Panc1 (cell line): ENCODE data around the gene SH3D21. TPM values are rescaled to one million over a fixed set of nuclear protein-coding genes. Genes with fewer than 3 reads are reported as not detected.

ENCODE experiments used
- ATAC-seq: fragments of 200-7000 bp; cut with Tn5 transposase; 2 replicates; pipeline ENCODE4 v1.9.1; 2020; ENCODE audit warnings: mild to moderate bottlenecking, moderate library complexity
- BruUV-seq: library from RNA; stranded (reverse); fragments of 400-500 nt; replicated peaks from 2 replicates; lab custom pipeline; 2021; lab: Mats Ljungman, UMichigan
- CTCF ChIA-PET: fragments of 300-600 bp; sonication (Branson Sonifier 250); formaldehyde crosslinking; loops from one replicate; lab custom pipeline; 2022; ENCODE audit warnings: antibody characterized with exemption; lab: Charles Lee
- POLR2A ChIA-PET: fragments of 300-600 bp; sonication (Branson Sonifier 250); formaldehyde crosslinking; loops from one replicate; lab custom pipeline; 2022; ENCODE audit warnings: antibody characterized with exemption; lab: Charles Lee
- DNase-seq: peaks from one replicate; pipeline ENCODE4 v3.0.0-alpha.2; 2010; ENCODE audit warnings: low read depth, low spot score
- H3K27ac ChIP-seq: 2 replicates; pipeline ENCODE4 v1.5.1; 2011; ENCODE audit warnings: mild to moderate bottlenecking, low read length, inconsistent platforms
- H3K27me3 ChIP-seq: fragments of 200-500 bp; sonication (Bioruptor generic); 2 replicates; pipeline ENCODE4 v1.6.0; 2014; ENCODE audit warnings: low read length, inconsistent platforms; ENCODE audit not compliant: control insufficient read depth, insufficient read depth
- H3K36me3 ChIP-seq: fragments of 200-500 bp; sonication (Bioruptor generic); 2 replicates; pipeline ENCODE4 v1.5.1; 2014; ENCODE audit warnings: inconsistent platforms, mild to moderate bottlenecking, low read length, moderate library complexity; ENCODE audit not compliant: control insufficient read depth, insufficient read depth
- H3K4me1 ChIP-seq: 2 replicates; pipeline ENCODE4 v1.5.1; 2011; ENCODE audit warnings: inconsistent platforms, mild to moderate bottlenecking, low read length, moderate library complexity; ENCODE audit not compliant: control insufficient read depth, insufficient read depth
- H3K4me3 ChIP-seq, 2 experiments: 2 replicates each; pipeline ENCODE4 v1.5.1; 2011 to 2012; ENCODE audit warnings: low read depth in 2 of 2, low read length in 2 of 2, mild to moderate bottlenecking in 2 of 2, inconsistent platforms in 1 of 2, moderate library complexity in 1 of 2
- H3K9me3 ChIP-seq: fragments of 200-500 bp; sonication (Bioruptor generic); 2 replicates; pipeline ENCODE4 v1.5.1; 2014; ENCODE audit warnings: low read depth, mild to moderate bottlenecking, inconsistent platforms, low read length, moderate library complexity; ENCODE audit not compliant: control insufficient read depth, insufficient read depth
- POLR2AphosphoS5 ChIP-seq: IDR thresholded peaks from 2 replicates; pipeline ENCODE4 v1.6.1; 2012; ENCODE audit warnings: mild to moderate bottlenecking, low read depth, low read length, moderate library complexity
- SIN3A ChIP-seq: IDR thresholded peaks from 2 replicates; pipeline ENCODE4 v1.6.1; 2012; ENCODE audit warnings: low read depth, mild to moderate bottlenecking, low read length, moderate library complexity, borderline replicate concordance; ENCODE audit not compliant: insufficient read depth
- TCF7L2 ChIP-seq: IDR thresholded peaks from 2 replicates; pipeline ENCODE4 v1.6.1; 2011; ENCODE audit warnings: mild to moderate bottlenecking, low read depth, low read length, inconsistent platforms
- in situ Hi-C: cut with HindIII; loops from 2 replicates; pipeline ENCODE4 v1.10.0; 2016; ENCODE audit warnings: low sequenced_read_pairs, low pct_unique_long_range_greater_than_20kb
- intact Hi-C: fragments of 100-400 bp; cut with micrococcal nuclease; formaldehyde crosslinking; loops from one replicate; pipeline ENCODE4 v1.10.0; 2022; ENCODE audit not compliant: unreplicated experiment
- total RNA-seq: library from RNA; stranded (reverse); gene quantifications from one replicate; pipeline ENCODE4 v1.2.1, GENCODE V29; 2021; ENCODE audit not compliant: unreplicated experiment
- TF ChIP-seq, protein P1 (sequence below): fragments of 450-650 bp; IDR thresholded peaks from 2 replicates; pipeline ENCODE4 v1.5.1; 2017; ENCODE audit warnings: mild to moderate bottlenecking
- TF ChIP-seq, protein P2 (sequence below), 2 experiments: IDR thresholded peaks; 2 replicates each; pipeline ENCODE4 v1.6.1; 2011 to 2012; ENCODE audit warnings: low read depth in 2 of 2, control low read depth in 1 of 2, low read length in 1 of 2, mild to moderate bottlenecking in 1 of 2, moderate library complexity in 1 of 2; ENCODE audit not compliant: insufficient read depth in 1 of 2

Gene SH3D21
- total RNA-seq, 1 experiment from 2014 or later: 18.9 TPM

DNA sequence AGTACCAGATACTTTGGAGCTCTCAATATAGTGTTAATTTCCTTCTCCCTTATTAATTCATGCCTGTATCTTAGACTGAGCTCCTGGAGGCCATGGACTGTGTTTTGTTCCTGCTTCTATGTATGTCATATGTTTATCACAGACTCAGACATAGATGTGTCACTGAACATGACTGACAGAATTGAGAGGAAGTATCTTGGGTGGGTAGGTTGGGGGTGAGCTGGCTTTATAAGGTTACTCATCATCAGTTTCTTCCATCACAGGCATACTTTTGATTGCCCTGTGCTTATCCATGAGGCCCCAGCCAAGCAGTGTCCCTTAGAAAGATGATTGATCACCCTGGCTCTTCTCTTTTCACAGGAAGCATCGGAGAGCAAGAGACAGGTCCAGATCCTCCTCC lies 5.6 kb upstream of the SH3D21 start:
- intact Hi-C loops: no loop called here
- Histone ChIP-seq H3K4me3 (no peak overlapping the region), H3K4me1 (peaks cover 13% of the 10 kb centered on the region), H3K27me3 (no peaks in the 10 kb centered on the region), H3K36me3 (peaks cover 30% of the 10 kb centered on the region), H3K27ac (no peak overlapping the region), H3K9me3 (no peaks in the 10 kb centered on the region)
- ATAC-seq: no peak
- DNase-seq: no peak
- ChIA-PET POLR2A (no interaction called here), CTCF (interaction anchor here (0.6 to 0.7 kb wide), 2 partner anchors 99 to 151 kb away, joined by 3 to 5 read pairs; partner anchors contain the start of gene TRAPPC3)
- no TSS peak for BruUV-seq
- TF ChIP-seq TCF7L2 (no peak), SIN3A (no peak), POLR2AphosphoS5 (no peak)
- TF ChIP-seq, protein P1, sequence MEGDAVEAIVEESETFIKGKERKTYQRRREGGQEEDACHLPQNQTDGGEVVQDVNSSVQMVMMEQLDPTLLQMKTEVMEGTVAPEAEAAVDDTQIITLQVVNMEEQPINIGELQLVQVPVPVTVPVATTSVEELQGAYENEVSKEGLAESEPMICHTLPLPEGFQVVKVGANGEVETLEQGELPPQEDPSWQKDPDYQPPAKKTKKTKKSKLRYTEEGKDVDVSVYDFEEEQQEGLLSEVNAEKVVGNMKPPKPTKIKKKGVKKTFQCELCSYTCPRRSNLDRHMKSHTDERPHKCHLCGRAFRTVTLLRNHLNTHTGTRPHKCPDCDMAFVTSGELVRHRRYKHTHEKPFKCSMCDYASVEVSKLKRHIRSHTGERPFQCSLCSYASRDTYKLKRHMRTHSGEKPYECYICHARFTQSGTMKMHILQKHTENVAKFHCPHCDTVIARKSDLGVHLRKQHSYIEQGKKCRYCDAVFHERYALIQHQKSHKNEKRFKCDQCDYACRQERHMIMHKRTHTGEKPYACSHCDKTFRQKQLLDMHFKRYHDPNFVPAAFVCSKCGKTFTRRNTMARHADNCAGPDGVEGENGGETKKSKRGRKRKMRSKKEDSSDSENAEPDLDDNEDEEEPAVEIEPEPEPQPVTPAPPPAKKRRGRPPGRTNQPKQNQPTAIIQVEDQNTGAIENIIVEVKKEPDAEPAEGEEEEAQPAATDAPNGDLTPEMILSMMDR: no peak
- TF ChIP-seq, protein P2, sequence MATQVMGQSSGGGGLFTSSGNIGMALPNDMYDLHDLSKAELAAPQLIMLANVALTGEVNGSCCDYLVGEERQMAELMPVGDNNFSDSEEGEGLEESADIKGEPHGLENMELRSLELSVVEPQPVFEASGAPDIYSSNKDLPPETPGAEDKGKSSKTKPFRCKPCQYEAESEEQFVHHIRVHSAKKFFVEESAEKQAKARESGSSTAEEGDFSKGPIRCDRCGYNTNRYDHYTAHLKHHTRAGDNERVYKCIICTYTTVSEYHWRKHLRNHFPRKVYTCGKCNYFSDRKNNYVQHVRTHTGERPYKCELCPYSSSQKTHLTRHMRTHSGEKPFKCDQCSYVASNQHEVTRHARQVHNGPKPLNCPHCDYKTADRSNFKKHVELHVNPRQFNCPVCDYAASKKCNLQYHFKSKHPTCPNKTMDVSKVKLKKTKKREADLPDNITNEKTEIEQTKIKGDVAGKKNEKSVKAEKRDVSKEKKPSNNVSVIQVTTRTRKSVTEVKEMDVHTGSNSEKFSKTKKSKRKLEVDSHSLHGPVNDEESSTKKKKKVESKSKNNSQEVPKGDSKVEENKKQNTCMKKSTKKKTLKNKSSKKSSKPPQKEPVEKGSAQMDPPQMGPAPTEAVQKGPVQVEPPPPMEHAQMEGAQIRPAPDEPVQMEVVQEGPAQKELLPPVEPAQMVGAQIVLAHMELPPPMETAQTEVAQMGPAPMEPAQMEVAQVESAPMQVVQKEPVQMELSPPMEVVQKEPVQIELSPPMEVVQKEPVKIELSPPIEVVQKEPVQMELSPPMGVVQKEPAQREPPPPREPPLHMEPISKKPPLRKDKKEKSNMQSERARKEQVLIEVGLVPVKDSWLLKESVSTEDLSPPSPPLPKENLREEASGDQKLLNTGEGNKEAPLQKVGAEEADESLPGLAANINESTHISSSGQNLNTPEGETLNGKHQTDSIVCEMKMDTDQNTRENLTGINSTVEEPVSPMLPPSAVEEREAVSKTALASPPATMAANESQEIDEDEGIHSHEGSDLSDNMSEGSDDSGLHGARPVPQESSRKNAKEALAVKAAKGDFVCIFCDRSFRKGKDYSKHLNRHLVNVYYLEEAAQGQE (IDR thresholded peaks at IDR 0.05; ENCODE audit: insufficient read depth in 1 of 2, low read depth in 2 of 2, low read length in 1 of 2): no peak
- in situ Hi-C loops: no loop called here

DNA sequence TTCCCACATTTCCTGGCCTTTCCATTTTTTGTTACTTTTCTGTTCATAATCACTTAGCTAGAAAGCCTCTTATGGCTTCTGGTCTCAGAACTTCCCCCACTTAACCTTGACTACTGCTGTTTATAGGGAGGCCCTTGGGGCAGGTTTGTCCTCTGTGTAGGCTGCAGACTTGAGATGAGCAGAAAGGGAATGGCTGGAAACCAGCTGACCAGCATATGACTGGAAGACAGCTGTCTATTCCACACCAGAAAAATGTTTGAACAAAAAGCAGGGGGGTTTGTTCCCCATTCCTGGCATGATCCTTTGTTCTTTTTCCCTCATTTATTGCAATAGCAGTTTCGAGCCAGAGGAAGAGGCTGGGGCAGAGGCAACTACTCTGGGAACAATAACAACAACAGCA lies 4.9 kb upstream of the SH3D21 start:
- Histone ChIP-seq H3K27ac (no peak overlapping the region), H3K36me3 (peaks cover 30% of the 10 kb centered on the region), H3K9me3 (no peaks in the 10 kb centered on the region), H3K4me3 (no peak overlapping the region), H3K27me3 (no peaks in the 10 kb centered on the region), H3K4me1 (peaks cover 18% of the 10 kb centered on the region)
- POLR2A ChIA-PET: no interaction called here
- DNase-seq (no peak), ATAC-seq (no peak)
- TF ChIP-seq, protein P2 (IDR thresholded peaks at IDR 0.05; ENCODE audit: insufficient read depth in 1 of 2, low read depth in 2 of 2, low read length in 1 of 2): no peak
- TF ChIP-seq SIN3A: no peak
- TF ChIP-seq, protein P1: no peak
- no peak for TF ChIP-seq TCF7L2
- no peak for TF ChIP-seq POLR2AphosphoS5
- intact Hi-C loops (no loop called here), in situ Hi-C loops (no loop called here)
- CTCF ChIA-PET: interaction anchor here (0.6 kb wide), 1 partner anchor 108 kb away, joined by 4 read pairs; no protein-coding TSS in a partner anchor
- BruUV-seq: no TSS peak
